NCI-H510A treated with DMSO at 0.1 percent for 48 hours (cell line): Measurements from ENCODE around the gene MAN2B2.

Experiments
- DNase-seq: peaks from one replicate; lab custom pipeline; 2025; lab: John Stamatoyannopoulos, UW

MAN2B2 gene

DNA sequence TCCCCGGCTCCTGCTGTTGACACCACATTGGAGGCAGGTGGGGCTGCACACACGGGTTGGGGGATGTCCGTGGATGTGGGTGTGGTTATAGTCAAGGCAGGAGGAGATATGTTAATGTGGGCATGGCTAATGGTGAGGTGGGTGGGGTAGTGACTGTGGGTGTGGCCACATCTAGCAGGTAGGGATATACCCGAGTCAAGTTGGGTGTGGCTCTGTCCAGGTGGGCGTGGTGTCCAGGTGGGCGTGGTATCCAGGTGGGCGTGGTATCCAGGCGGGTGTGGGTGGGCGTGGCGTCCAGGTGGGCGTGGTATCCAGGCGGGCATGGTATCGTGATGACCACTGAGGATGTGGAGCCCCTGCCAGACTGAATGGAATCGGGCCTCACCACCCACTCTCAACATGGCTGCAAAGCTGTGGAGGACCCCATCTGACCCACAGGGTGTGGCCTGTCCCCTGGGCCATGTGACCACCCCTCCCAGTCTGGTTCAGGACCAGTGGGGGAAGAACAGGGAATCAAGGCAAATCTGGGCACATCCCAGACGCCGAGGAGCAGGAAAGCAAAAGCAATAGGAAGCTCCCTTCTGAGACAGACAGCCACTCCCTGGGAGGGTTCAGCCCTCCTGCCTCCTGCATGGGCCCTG, 21.0 kb downstream of the MAN2B2 start:
- DNase-seq = no peak

DNA sequence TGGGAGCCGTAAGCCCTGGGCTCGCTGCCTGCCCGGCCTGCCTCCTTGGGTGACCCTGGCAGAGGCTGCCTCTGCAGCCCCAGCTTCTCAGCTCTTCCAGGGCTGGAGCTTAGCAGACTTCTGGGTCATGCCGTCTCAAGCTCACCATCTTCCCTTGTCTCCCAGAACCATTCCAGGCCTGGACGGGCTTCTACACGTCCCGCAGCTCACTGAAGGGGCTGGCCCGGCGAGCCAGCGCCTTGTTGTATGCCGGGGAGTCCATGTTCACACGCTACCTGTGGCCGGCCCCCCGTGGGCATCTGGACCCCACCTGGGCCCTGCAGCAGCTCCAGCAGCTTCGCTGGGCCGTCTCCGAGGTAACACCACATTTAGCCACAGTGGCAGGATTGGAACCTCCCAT, 22.0 kb downstream of the MAN2B2 start:
- no peak for DNase-seq

DNA sequence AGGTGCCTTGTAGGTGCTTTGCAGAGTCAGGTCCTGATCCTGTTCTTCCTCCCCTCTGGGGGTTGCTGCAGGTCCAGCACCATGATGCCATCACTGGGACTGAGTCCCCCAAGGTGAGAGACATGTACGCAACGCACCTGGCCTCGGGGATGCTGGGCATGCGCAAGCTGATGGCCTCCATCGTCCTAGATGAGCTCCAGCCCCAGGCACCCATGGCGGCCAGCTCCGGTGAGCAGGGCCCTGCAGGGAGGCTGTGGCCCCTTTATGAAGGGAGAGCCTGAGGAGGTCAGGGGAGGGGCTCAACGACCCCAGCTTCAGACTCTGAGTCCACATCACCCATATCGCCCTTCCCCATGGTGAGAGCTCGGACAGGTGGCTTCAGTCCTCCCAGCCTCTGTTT, 23.1 kb downstream of the MAN2B2 start:
- DNase-seq = no peak

DNA sequence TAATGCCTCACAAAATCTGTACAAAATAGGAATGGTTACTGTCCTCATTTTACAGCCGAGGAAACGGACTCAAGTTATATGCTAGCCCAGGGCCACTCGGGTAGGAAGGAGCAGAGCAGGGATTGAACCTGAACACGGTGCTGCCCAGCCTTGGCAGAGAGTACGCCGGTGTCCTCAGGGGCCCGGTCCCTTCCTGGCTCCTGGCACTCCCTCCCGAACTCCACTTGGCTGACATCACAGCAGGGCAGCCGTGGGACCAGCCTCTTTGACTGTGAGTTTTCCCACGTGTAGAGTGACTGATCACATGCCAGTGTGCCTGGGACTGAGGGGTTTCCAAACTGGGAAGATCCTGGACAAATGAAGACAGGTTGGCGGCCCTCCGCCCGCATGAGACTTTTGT, 23.7 kb downstream of the MAN2B2 start:
- no peak for DNase-seq

DNA sequence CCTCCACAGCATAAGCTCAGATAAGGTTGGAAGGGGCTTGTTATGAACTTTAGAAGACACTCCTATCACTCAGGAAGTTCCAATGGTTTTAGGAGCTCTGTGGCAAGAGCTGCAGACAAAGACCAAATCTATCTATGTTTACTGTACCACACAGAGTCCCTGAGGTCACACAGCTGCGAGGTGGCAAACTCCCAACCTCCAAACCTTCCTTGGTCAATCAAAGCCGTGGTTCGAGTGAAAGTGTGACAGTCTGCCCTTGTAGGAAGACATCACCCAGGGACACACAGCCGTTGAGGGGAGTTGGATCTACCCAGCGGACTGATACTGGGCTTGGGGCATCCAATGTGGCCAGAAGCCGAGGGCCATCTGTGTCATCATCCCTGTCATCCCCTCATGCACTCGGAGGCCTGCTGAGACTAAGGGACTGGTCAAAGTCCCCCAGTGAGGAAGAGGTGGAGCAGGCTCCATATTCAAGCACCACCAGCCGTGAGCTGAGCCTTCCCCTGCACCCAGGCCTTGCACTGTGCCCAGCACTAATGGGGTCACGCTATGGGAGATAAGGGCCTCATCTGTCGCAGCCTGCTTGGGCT, 26.8 kb downstream of the MAN2B2 start:
- DNase-seq = no peak

DNA sequence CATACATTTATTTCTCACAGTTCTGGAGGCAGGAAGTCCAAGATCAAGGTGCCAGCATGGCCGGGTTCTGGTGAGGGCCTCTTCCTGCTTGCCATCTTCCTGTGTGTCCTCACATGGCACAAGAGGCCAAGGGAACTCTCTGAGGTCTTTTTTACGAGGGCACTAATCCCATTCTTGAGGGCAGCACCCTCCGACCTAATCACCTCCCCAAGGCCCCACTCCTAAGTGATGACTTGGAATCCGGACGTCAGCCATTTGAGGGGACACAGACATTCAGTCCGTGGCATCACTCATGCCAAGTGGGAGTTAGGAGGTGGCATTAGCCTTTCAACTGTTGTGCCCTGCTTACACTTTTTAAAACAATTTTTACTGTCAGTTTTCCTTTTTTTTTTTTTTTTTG, 27.3 kb downstream of the MAN2B2 start:
- DNase-seq = no peak

DNA sequence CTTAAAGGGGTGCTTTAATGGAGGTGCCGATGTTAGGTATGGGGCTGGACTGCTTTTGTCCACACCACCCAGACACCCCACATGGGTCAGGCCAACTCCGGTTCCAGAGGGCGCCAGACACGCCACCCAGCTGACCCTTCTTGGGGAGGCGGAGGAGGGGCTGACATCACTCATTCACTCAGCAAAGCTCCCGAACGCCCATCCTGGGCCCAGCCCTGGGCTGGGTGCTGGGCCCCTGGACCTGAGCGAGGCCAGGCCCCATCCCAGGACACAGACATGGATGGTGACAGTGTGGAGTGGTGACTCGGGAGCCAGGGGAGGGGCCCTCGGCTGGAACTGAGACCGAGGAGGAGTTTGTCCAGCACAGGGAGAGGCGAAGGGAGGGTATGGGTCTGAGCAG, 28.1 kb downstream of the MAN2B2 start:
- DNase-seq = no peak

DNA sequence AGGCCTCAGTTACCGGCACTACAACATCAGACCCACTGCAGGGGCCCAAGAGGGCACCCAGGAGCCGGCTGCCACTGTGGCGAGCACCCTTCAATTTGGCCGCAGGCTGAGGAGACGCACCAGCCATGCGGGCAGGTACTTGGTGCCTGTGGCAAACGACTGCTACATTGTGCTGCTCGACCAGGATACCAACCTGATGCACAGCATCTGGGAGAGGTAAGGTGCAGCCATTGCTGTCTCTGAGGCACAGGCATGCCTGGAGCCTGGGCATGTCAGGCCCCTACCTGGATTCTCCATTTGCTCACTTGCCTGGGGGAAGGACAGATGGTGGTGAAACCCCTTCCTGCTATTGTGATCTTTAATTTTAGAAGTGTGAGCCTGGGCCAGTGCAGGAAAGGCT, 30.1 kb downstream of the MAN2B2 start:
- DNase-seq = no peak

DNA sequence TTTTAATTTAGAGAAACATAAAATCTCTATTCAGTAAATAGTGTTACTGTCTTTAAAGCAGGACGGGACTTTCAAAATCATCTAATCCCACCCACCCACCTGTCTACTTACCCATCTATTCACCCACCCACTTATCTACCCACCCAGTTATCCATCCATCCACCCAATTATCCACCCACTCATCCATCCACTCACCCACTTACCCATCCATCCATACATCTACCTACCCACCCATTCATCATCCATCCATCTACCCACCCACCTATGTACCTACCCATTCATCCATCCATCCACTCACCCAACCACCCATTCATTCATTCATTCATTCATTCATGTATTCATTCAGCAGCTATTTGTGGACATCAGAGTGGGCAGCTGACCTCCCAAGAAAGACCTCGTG, 30.6 kb downstream of the MAN2B2 start:
- DNase-seq = no peak

DNA sequence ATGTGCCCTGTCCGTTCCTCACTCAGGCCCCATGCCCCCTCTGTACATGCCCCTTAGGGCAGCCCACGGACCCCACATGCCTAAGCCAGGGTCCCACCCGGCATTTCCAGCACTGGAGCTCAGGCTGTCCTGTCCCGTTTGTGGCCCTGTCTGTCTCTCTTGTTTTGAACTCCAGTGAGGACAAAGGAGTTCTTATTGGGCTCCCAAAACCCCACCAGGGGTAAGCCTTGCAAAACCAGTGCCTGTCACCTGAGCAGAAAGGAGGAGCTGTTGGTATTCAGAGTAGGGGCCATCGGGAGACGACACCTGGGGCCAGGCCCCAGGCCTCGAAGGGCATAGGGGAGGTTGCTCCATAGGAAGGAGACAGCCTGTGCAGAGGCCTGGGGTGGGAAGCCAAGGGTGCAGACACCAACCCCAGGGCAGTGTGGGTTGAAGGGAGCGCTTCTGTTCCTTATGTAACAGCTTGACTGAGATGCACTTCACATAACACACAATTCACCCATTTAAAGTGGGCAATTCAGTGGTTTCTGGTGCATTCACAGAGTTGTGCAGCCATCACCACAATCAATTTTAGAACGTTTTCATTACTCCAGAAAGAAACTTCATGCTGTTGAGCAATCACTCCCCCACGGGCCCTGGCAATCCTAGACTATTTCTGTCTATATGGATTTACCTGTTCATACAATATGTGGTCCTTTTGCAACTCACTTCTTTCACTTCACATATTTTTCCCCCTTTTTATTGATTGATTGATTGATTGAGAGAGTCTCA, 31.7 kb downstream of the MAN2B2 start:
- no peak for DNase-seq

DNA sequence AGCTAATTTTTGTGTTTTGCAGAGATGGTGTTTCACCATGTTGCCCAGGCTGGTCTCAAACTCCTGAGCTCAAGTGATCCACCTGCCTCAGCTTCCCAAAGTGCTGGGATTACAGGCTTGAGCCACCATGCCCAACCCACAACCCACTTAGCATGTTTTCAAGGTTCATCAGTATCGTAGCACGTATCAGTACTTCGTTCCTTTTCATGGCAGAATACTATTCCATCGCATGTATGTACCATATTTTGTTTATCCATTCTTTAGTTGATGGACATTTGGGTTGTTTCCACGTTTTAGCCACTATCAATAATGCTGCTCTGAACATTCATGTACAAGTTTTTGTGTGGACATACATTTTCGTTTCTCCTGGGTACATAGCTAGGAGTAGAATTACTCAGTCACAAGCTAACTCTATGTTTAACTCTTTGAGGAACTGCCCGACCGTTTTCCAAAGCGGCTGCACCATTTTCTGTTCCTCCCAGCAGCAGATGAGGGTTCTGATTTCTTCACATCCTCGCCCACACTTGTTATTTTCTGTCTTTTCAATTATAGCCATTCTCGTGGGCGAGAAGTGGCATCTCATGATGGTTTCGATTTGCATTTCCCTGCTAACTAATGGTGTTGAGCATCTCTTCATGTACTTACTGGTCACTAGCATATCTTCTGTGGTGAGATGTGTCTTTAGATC, 32.5 kb downstream of the MAN2B2 start:
- DNase-seq = no peak

DNA sequence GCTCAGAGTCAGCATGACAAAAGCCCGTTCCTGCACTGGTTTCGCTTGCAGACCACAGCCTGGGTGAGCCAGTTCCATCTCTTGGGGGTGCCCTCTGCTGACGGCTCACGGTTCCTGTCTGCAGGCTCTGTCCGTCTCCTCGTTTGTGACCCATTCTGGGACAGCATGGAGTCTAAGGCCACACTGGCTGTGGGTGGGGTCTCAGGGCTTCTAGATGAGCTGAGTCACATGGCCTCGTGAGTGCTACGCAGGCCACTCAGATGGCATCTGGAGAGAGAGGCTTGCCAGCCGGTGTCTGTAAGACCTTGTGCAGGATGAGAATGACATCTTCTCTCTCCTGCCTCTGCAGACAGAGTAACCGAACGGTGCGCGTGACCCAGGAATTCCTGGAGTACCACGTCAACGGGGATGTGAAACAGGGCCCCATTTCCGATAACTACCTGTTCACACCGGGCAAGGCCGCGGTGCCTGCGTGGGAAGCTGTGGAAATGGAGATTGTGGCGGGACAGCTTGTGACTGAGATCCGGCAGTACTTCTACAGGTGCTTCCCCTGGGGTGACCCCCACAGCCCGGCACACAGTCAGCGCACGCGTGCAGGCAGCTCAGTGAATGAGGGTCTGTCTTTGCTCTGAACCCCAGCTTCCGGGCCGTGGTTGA, 33.9 kb downstream of the MAN2B2 start:
- no peak for DNase-seq

DNA sequence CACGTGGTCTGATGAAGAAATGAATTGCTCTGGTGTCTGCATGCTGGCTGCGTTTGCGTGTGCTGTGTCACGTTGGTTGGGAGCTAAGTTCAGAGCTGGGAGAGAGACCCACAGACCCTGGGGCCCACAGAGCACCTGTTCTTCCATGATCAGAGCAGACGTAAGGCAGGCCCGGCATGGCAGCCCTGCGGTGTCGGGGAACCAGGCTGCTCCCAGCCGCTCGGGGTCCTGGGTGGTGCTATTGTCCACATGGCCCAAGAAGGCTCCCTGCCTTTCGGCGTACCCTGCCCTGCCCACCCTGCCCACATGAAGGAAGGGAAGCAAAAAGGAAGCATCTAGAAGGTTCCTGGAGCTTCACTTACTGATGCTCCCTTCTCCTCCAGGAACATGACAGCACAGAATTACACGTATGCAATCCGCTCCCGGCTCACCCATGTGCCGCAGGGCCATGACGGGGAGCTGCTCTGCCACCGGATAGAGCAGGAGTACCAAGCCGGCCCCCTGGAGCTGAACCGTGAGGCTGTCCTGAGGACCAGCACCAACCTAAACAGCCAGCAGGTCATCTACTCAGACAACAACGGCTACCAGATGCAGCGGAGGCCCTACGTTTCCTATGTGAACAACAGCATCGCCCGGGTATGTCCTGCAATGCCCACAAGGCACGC, 34.6 kb downstream of the MAN2B2 start:
- no peak for DNase-seq

DNA sequence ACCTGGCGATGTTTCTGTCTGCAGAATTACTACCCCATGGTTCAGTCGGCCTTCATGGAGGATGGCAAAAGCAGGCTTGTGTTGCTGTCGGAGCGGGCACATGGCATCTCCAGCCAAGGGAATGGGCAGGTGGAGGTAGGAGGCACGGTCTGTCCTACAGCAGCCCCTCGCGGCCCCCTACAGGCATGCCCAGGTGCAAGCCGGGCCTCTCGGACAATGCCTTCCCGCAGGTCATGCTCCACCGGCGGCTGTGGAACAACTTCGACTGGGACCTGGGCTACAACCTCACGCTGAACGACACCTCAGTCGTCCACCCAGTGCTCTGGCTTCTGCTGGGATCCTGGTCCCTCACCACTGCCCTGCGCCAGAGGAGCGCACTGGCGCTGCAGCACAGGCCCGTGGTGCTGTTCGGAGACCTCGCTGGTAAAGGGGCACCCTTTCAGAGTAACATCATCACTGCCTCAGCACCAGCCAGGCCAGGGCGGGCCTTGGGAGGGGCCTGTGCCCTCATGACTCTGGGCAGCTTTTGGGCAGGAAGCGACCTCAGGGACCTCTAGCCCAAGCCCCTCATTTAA, 36.0 kb downstream of the MAN2B2 start:
- no peak for DNase-seq

DNA sequence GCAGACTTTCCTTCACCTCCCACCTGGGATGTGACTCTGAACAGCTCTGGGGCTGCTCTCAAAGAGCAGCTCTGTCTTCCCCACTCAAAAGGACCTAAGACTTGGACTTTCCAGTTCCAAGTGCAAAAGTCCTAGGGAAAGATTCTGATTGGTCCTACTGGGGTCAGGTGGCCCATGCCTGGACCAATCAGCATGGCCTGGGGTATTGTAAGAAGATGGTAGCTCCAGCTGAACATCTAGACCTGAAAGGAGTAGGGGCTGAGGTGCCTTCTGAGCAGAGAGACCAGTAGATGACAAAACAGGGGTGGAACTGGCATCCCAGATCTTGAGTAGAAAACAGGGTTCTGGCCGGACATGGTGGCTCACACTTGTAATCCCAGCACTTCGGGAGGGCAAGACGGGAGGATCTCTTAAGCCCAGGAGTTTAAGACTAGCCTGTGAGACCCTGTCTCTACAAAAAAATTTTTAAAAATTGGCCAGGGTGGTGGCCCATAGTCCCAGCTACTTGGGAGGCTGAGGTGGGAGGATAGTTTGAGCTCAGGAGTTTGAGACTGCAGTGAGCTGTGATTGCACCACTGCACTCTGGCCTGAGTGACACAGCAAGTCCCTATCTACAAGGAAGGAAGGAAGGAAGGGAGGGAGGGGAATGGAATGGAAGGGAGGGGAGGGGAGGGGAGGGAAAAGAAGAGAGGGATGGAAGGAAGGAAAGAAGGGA, 38.1 kb downstream of the MAN2B2 start:
- no peak for DNase-seq

DNA sequence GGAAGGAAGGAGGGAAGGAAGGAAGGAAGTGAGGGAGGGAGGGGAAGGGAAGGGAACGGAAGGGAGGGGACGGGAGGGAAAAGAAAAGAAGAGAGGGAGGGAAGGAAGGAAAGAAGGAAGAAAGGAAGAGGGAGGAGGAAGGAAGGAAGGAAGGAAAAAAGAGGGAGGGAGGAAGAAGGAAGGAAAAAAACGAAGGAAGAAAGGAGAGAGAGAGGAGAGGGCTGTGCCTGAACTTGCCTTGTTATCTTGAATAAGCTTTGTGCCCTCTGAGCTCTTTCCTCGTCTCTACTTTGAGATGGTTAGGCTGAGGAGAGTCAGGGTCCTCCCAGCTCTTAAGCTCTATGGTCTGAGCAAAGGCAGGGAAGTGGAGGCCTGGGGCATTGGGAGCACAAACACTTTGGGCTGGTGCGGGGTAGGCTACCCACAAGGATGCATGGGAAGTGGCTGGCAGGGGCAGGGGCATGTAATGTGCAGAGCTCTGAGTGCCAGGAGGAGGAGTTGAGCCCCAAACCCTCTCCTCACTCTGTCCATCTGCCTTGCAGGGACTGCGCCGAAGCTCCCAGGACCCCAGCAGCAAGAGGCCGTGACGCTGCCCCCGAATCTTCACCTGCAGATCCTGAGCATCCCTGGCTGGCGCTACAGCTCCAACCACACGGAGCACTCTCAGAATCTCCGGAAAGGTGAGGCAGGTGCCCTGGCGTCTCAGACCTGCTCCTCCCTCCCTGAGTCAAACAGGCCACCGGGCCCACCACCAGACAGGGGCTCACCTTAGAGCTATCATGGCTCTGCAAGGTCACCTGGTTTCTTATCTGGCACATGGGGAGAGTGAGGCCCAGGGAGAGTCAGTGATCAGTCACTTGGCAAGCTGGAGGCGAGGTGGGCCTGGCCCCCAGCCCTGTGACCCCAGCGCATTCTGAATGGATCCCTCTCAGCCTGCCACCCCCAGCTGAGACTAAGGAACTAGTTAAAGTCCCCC, 39.0 kb downstream of the MAN2B2 start:
- no peak for DNase-seq

DNA sequence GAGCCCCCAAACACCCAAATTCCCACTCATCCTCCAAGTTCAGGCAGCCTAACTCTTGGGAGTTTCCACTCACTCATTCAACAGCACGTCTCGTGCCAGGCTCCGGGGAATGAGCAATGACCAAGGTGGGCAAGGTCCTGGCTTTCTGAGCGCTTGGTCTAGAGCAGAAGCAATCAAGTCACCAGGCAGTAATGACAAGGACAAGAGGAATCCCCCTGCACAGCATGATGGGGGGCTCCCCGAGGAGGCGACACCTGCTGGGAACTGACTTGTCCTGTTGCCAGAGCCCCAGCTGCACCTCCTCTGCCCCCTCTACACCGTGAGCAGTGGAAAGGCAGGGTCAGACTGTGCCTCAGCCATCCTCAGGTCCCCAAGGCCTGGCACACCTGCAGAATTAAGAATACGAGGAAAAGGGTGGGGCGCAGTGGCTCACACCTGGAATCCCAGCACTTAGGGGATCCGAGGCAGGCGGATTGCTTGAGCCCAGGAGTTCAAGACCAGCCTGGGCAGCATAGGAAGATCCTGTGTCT, 39.8 kb downstream of the MAN2B2 start:
- DNase-seq = no peak

DNA sequence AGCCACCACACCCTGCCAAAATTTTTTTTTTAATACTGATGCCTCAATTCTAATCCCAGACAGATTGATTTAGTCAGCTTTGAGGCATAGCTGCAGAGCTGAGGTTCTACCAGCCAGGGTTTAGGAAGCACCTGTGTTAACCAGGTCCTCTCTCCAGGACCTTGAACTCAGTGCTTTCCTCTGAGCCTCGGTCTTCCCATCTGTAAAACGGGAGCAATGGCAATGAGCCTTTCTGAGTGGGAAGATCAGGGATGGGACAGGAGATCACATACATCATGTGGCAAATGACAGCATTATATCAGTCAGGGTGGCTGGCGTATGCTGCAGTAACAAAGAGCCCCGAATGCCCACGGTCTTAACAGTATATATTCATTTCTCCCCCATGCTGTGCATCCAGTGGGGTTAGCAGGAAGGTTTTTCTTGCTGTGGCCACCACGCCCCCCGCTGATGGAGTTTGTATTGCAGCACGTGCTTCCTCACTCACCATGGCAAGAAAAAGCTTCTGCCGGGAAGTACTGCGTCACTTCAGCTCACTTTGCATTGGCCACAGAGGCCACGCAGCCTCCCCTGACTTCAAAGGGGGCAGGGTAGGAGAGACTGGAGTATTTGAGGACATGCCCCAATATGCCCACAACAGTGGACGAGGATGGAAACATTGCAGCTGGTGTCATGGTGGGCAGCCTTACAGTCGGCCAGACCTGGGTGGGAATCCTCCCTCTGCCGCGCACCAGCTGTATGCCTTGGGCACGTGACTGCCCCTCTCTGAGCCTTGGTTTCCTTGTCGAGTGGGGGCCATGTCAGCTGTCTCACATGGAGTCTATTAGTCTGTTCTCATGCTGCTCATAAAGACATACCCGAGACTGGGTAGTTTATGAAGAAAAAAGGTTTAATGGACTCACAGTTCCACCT, 41.4 kb downstream of the MAN2B2 start:
- DNase-seq = no peak
